Measurements from ENCODE around the gene ARHGAP8. TPM values are rescaled to one million over a fixed set of nuclear protein-coding genes. Genes with fewer than 3 reads are reported as not detected.

The ARHGAP8 gene
- total RNA-seq, 6 experiments from 2014 or later: not detected

DNA sequence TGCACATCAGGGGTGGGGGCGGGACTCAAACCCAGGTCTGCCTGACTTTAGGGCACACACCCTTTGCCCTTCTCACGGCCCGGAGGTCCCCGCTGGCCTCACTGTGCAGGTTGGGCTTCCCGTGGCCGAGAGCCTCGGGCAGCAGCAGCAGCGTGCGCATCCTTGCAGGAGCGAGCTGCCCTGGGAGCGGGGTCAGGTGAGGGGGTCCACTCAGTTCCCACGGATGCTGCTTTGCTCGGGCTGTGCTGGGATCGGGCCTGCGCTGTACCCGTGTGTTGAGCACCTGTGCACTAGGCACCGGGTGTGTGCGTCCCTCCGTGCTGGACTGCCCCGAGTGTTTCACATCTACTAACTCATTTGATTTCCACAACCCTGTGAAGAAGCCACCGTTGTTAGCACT, 25.2 kb upstream of the ARHGAP8 start:
- Mint-ChIP-seq H3K36me3 (ENCODE audit: low read depth) (no peaks in the 10 kb centered on the region), H3K27ac (no peak overlapping the region), H3K4me1 (ENCODE audit: low read depth) (peaks cover 10% of the 10 kb centered on the region), H3K9me3 (no peaks in the 10 kb centered on the region), H3K27me3 (ENCODE audit: insufficient read depth) (no peaks in the 10 kb centered on the region), H3K4me3 (no peak overlapping the region)
- TF ChIP-seq, protein P1, sequence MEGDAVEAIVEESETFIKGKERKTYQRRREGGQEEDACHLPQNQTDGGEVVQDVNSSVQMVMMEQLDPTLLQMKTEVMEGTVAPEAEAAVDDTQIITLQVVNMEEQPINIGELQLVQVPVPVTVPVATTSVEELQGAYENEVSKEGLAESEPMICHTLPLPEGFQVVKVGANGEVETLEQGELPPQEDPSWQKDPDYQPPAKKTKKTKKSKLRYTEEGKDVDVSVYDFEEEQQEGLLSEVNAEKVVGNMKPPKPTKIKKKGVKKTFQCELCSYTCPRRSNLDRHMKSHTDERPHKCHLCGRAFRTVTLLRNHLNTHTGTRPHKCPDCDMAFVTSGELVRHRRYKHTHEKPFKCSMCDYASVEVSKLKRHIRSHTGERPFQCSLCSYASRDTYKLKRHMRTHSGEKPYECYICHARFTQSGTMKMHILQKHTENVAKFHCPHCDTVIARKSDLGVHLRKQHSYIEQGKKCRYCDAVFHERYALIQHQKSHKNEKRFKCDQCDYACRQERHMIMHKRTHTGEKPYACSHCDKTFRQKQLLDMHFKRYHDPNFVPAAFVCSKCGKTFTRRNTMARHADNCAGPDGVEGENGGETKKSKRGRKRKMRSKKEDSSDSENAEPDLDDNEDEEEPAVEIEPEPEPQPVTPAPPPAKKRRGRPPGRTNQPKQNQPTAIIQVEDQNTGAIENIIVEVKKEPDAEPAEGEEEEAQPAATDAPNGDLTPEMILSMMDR (IDR thresholded peaks at IDR 0.05): no peak
- DNase-seq: no peak

DNA sequence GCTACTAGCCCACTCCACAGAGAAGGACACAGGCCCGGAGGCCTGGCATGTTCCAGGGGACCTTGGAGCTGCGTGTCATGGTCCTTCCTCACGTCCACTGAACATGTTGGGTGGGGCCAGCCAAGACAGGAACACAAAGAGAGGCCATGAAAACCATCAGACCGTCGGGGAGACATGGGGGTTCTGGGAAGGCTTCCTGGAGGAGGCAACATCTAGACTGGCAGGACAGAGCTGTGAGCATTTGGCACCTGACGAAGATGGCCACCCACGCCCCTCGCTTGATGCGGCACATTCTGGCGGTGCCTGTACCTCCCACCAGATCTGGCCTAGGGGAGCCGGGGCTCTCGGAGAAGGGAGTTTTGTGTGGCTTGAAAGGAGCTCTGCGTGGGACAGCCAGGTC, 24.7 kb upstream of the ARHGAP8 start:
- Mint-ChIP-seq H3K27me3 (ENCODE audit: insufficient read depth) (no peaks in the 10 kb centered on the region), H3K27ac (no peak overlapping the region), H3K36me3 (ENCODE audit: low read depth) (no peaks in the 10 kb centered on the region), H3K9me3 (peaks cover 3% of the 10 kb centered on the region; the same call in 1 of the 2 replicates), H3K4me1 (ENCODE audit: low read depth) (peaks cover 10% of the 10 kb centered on the region), H3K4me3 (no peak overlapping the region)
- DNase-seq: no peak
- TF ChIP-seq, protein P1 (IDR thresholded peaks at IDR 0.05): no peak

DNA sequence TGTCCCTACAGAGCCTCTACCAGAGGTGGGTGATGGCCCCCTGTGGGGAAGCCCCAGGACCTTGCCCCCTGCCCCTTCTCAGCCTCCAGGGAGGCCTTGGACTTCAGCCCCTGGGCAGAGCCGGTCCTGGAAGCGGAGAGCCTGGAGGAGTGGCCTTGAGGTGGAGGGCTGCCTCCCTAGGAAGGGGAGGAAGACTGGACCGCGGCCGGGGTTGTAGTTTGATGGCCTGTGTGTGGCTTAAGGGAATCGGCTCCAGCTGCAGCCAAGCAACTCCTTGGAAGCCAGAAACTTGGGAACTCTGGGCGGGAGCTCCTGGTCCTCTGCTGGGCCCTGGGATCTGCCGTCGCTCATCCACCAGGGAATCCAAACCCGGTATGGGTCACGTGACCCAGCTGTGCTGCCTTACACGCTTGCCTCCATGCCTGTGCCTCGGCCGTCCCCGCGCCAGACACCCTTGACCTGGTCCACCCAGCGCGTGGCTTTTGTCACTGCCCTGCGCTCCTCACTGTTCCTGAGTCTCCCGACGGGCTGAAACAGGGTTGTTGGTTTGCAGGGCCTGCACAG, 23.5 kb upstream of the ARHGAP8 start:
- peaks cover 4% of the 10 kb centered on the region; the same call in 1 of the 2 replicates for H3K9me3 Mint-ChIP-seq
- H3K36me3 Mint-ChIP-seq (ENCODE audit: low read depth): no peaks in the 10 kb centered on the region
- peaks cover 10% of the 10 kb centered on the region for H3K4me1 Mint-ChIP-seq (ENCODE audit: low read depth)
- H3K27me3 Mint-ChIP-seq (ENCODE audit: insufficient read depth): no peaks in the 10 kb centered on the region
- DNase-seq: no peak
- TF ChIP-seq, protein P1 (IDR thresholded peaks at IDR 0.05): no peak
- no peak overlapping the region for H3K4me3 Mint-ChIP-seq
- H3K27ac Mint-ChIP-seq: no peak overlapping the region

DNA sequence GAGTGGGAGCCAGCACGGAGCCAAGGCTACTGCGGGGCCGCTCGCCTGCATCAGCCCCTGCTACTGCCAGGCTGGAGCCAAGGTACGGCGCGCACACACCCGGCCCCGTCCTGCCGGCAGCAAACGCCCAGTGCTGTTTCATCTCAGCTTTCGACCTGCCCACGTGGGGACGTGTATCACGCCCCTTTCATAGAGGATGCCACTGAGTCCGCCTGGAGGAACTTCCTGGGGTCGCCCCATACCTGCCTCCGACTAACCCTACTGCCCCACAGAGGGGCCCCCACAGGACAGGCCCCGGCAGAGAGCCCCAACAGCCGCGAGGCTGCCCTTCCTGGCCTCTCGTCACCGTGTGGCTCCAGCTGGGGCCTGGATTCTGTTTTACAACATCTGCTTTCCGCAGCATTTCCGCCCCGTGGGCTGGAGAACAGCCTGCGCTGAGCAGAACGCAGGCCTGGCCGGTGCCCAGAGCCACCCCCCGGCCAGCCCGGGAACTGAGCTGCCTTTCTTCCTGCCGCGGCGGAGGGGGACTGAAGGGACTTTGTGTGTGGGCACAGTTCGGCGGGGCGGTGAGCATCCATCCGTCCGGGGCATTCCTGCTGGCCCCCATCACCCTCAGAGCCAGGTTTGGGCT, 22.9 kb upstream of the ARHGAP8 start:
- peak; percentile 47 for DNase-seq
- Mint-ChIP-seq H3K4me1 (ENCODE audit: low read depth) (peaks cover 10% of the 10 kb centered on the region), H3K9me3 (peaks cover 4% of the 10 kb centered on the region; the same call in 1 of the 2 replicates), H3K27me3 (ENCODE audit: insufficient read depth) (no peaks in the 10 kb centered on the region), H3K4me3 (no peak overlapping the region), H3K27ac (no peak overlapping the region; the same call in 1 of the 2 replicates), H3K36me3 (ENCODE audit: low read depth) (no peaks in the 10 kb centered on the region)
- TF ChIP-seq, protein P1 (IDR thresholded peaks at IDR 0.05): peak; percentile 61

DNA sequence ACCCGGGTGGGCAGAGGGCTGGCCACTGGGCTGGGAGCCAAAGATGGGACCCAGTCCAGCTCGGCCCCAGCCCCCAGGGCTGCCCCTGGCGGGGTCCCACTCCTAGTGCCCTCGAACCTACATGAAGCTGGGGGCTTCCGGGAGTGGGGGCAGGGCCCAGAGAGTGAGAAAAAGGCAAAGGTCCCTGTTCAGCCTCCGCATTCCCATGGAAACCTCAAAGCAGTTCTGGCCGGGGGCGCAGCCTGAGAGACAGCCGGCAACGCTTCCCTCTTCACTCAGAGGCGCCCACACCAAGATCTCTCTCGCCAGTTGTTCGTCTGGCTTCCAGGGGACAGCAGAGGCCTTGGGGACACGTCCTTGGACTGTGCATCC, 22.4 kb upstream of the ARHGAP8 start:
- Mint-ChIP-seq H3K9me3 (peaks cover 4% of the 10 kb centered on the region; the same call in 1 of the 2 replicates), H3K27ac (no peak overlapping the region; the same call in 1 of the 2 replicates), H3K4me3 (no peak overlapping the region), H3K4me1 (ENCODE audit: low read depth) (peaks cover 10% of the 10 kb centered on the region), H3K36me3 (ENCODE audit: low read depth) (no peaks in the 10 kb centered on the region), H3K27me3 (ENCODE audit: insufficient read depth) (no peaks in the 10 kb centered on the region)
- TF ChIP-seq, protein P1 (IDR thresholded peaks at IDR 0.05): no peak
- no peak for DNase-seq
